ENCODE results near the gene DPYSL4. TPM values are rescaled to one million over a fixed set of nuclear protein-coding genes. Genes with fewer than 3 reads are reported as not detected.

The DPYSL4 gene
- total and polyA plus RNA-seq, 3 donors from 2014 or later, result 11.7 to 21.0 (median 13.9) TPM

GRCh38 chr10:132200344-132201110 is 13.8 kb downstream of the DPYSL4 start:
- TF ChIP-seq, protein P1, sequence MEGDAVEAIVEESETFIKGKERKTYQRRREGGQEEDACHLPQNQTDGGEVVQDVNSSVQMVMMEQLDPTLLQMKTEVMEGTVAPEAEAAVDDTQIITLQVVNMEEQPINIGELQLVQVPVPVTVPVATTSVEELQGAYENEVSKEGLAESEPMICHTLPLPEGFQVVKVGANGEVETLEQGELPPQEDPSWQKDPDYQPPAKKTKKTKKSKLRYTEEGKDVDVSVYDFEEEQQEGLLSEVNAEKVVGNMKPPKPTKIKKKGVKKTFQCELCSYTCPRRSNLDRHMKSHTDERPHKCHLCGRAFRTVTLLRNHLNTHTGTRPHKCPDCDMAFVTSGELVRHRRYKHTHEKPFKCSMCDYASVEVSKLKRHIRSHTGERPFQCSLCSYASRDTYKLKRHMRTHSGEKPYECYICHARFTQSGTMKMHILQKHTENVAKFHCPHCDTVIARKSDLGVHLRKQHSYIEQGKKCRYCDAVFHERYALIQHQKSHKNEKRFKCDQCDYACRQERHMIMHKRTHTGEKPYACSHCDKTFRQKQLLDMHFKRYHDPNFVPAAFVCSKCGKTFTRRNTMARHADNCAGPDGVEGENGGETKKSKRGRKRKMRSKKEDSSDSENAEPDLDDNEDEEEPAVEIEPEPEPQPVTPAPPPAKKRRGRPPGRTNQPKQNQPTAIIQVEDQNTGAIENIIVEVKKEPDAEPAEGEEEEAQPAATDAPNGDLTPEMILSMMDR (IDR thresholded peaks at IDR 0.05), result no peak
- TF ChIP-seq POLR2A (IDR thresholded peaks at IDR 0.05), result no peak
- Histone ChIP-seq H3K27me3 (no peaks in the 10 kb centered on the region), H3K9me3 (no peaks in the 10 kb centered on the region), H3K27ac (no peak overlapping the region), H3K4me3 (no peak overlapping the region), H3K36me3 (ENCODE audit: low read depth, missing control alignments) (no peaks in the 10 kb centered on the region), H3K4me1 (no peaks in the 10 kb centered on the region)
- DNase-seq, result no peak
- 90 to 95% methylated on average over 11 to 35 of the region's 35 CpGs for WGBS, 2 donors
- intact Hi-C loops (cut with DNase I; ENCODE audit: low total_unique reads), result no loop called here

DNA sequence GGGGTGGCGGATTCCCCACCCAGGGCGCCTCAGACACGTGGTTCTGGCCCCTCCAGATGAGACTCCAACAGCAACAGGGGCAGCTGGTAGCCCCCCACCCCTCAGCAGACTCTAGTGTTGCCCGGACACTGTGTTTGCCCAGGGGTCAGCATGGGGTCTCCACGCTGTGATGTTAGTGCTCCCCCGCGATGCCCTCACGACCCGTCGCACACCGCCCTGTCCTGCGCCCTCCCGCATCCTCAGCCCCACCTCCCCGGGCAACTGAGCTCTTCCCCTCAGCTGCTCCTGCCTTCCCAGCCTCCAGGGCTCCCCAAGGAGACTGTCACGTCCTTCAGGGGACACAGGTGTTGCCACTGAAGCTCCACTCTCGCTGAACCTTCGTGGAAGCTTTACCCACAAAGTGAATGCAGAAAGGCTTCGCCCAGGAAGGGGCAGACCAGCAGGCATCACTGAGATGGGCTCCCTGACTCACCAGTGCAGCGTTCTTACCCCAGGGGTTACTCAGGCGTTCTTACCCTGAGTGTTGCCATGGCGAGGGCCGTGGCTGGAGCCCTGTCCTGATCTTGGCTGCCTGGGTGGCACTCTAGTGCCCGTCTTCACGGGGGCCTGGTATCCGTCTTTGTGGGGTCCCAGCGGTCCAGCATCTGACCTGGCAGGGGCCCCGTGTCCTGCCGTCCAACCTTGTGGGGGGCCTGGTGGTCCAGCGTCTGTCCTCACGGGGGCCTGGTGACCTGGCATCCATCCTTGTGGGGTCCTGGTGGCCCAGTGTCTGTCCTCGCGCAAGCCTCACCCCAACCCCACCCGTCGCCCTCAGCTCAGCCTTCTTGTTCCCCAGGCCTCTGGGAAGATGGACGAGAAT is 14.6 kb downstream of the DPYSL4 start:
- Histone ChIP-seq H3K4me3 (no peak overlapping the region), H3K4me1 (no peaks in the 10 kb centered on the region), H3K36me3 (ENCODE audit: low read depth, missing control alignments) (no peaks in the 10 kb centered on the region), H3K27me3 (no peaks in the 10 kb centered on the region), H3K9me3 (no peaks in the 10 kb centered on the region), H3K27ac (no peak overlapping the region)
- 81 to 91% methylated on average over 12 to 35 of the region's 35 CpGs for WGBS, 2 donors
- intact Hi-C loops (cut with DNase I; ENCODE audit: low total_unique reads), result no loop called here
- no peak for TF ChIP-seq POLR2A (IDR thresholded peaks at IDR 0.05)
- TF ChIP-seq, protein P1 (IDR thresholded peaks at IDR 0.05), result no peak
- DNase-seq, result no peak

GRCh38 chr10:132202070-132202970 is 15.6 kb downstream of the DPYSL4 start:
- Histone ChIP-seq H3K9me3 (no peaks in the 10 kb centered on the region), H3K27me3 (no peaks in the 10 kb centered on the region), H3K4me1 (no peaks in the 10 kb centered on the region), H3K4me3 (no peak overlapping the region), H3K27ac (no peak overlapping the region), H3K36me3 (ENCODE audit: low read depth, missing control alignments) (no peaks in the 10 kb centered on the region)
- no peak for DNase-seq
- TF ChIP-seq, protein P1 (IDR thresholded peaks at IDR 0.05), result no peak
- no peak for TF ChIP-seq POLR2A (IDR thresholded peaks at IDR 0.05)
- intact Hi-C loops (cut with DNase I; ENCODE audit: low total_unique reads), result no loop called here
- 90% methylated on average over 24 to 47 of the region's 48 CpGs for WGBS, 2 donors

GRCh38 chr10:132203256-132204077 is 16.7 kb downstream of the DPYSL4 start:
- Histone ChIP-seq H3K4me1 (no peaks in the 10 kb centered on the region), H3K36me3 (ENCODE audit: low read depth, missing control alignments) (no peaks in the 10 kb centered on the region), H3K27me3 (no peaks in the 10 kb centered on the region), H3K27ac (no peak overlapping the region), H3K9me3 (no peaks in the 10 kb centered on the region), H3K4me3 (no peak overlapping the region)
- intact Hi-C loops (cut with DNase I; ENCODE audit: low total_unique reads), result no loop called here
- 94 to 96% methylated on average over 19 to 34 of the region's 34 CpGs for WGBS, 2 donors
- no peak for TF ChIP-seq POLR2A (IDR thresholded peaks at IDR 0.05)
- TF ChIP-seq, protein P1 (IDR thresholded peaks at IDR 0.05), result no peak
- DNase-seq, result no peak

Data from testis (tissue), 3 donors.